A549 (cell line): ENCODE data around the gene RELN.

Experiments
- CBX2 ChIP-seq: fragments of 200-600 bp; sonication (generic); IDR thresholded peaks from 2 replicates; pipeline ENCODE4 v1.6.1; 2016; ENCODE audit warnings: low read depth, mild to moderate bottlenecking, borderline replicate concordance
- CHD2 ChIP-seq: fragments of 150-350 bp; IDR thresholded peaks from 2 replicates; pipeline ENCODE4 v1.6.1; 2014; ENCODE audit warnings: low read length; ENCODE audit not compliant: partially characterized antibody
- CTCF ChIP-seq: fragments of >200 bp; sonication (Bioruptor Twin); formaldehyde crosslinking; IDR thresholded peaks from 3 replicates; pipeline ENCODE4 v1.5.1; 2016
- TF ChIP-seq, protein P1 (sequence below): fragments of 450-650 bp; IDR thresholded peaks from 2 replicates; pipeline ENCODE4 v1.6.1; 2014; ENCODE audit warnings: antibody characterized with exemption

- TF ChIP-seq CTCF (no peak), CBX2 (no peak), CHD2 (no peak)
- TF ChIP-seq, protein P1, sequence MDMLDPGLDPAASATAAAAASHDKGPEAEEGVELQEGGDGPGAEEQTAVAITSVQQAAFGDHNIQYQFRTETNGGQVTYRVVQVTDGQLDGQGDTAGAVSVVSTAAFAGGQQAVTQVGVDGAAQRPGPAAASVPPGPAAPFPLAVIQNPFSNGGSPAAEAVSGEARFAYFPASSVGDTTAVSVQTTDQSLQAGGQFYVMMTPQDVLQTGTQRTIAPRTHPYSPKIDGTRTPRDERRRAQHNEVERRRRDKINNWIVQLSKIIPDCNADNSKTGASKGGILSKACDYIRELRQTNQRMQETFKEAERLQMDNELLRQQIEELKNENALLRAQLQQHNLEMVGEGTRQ: no peak
These were observed 324.9 kb downstream of the RELN start for GRCh38 chr7:103664577-103664976.
